IMR-90 (cell line): ENCODE measurements around the gene LIMS2. TPM values are rescaled to one million over a fixed set of nuclear protein-coding genes. Genes with fewer than 3 reads are reported as not detected.

Experiments
- ATAC-seq: fragments of 200-7000 bp; cut with Tn5 transposase; 2 replicates; pipeline ENCODE4 v1.9.1; 2020; ENCODE audit warnings: low read depth, mild to moderate bottlenecking, moderate library complexity
- BruUV-seq: library from RNA; stranded (reverse); fragments of 400-500 nt; replicated peaks from 2 replicates; lab custom pipeline; 2021; lab: Mats Ljungman, UMichigan
- CTCF ChIA-PET: fragments of 300-600 bp; formaldehyde crosslinking; extraction: SDS; loops from one replicate; lab custom pipeline; 2021; ENCODE audit warnings: antibody characterized with exemption; lab: Yijun Ruan, JAX
- POLR2A ChIA-PET: fragments of 300-600 bp; sonication (Branson Sonifier 250); formaldehyde crosslinking; loops from one replicate; lab custom pipeline; 2022; ENCODE audit warnings: antibody characterized with exemption; ENCODE audit not compliant: unreplicated experiment; lab: Charles Lee
- DNase-seq: peaks from one replicate; pipeline ENCODE4 v3.0.0; 2013
- H2AFZ ChIP-seq: replicated peaks from 2 replicates; pipeline ENCODE3; 2013; ENCODE audit warnings: low read length, mild to moderate bottlenecking; ENCODE audit not compliant: poor library complexity
- H2AK5ac ChIP-seq: 2 replicates; pipeline ENCODE4 v1.6.1; 2013; ENCODE audit warnings: low read depth, low read length, inconsistent platforms
- H2AK9ac ChIP-seq: replicated peaks from 2 replicates; pipeline ENCODE3; 2013; ENCODE audit warnings: mild to moderate bottlenecking, low read depth, low read length, moderate library complexity; ENCODE audit not compliant: poor library complexity
- H2BK120ac ChIP-seq: 2 replicates; pipeline ENCODE4 v1.6.1; 2013; ENCODE audit warnings: low read depth, low read length, inconsistent platforms
- H2BK15ac ChIP-seq: 3 replicates; pipeline ENCODE4 v1.6.1; 2013; ENCODE audit warnings: low read depth, low read length, inconsistent platforms
- H2BK20ac ChIP-seq: 2 replicates; pipeline ENCODE4 v1.6.1; 2013; ENCODE audit warnings: low read depth, mild to moderate bottlenecking, inconsistent platforms, low read length, moderate library complexity
- H2BK5ac ChIP-seq: 2 replicates; pipeline ENCODE4 v1.6.1; 2013; ENCODE audit warnings: mild to moderate bottlenecking, low read depth, low read length, inconsistent platforms; ENCODE audit not compliant: poor library complexity, severe bottlenecking
- H3K14ac ChIP-seq: replicated peaks from 2 replicates; pipeline ENCODE4 v1.6.1; 2013; ENCODE audit warnings: low read depth, low read length, inconsistent platforms
- H3K18ac ChIP-seq: 2 replicates; pipeline ENCODE4 v1.6.1; 2013; ENCODE audit warnings: low read depth, low read length, control low read depth
- H3K23ac ChIP-seq: 2 replicates; pipeline ENCODE4 v1.6.1; 2013; ENCODE audit warnings: low read depth, low read length, inconsistent platforms
- H3K27ac ChIP-seq: 2 replicates; pipeline ENCODE4 v1.5.1; 2013; ENCODE audit warnings: mild to moderate bottlenecking, control low read depth, low read length; ENCODE audit not compliant: insufficient read depth
- H3K27me3 ChIP-seq: 2 replicates; pipeline ENCODE4 v1.6.1; 2013; ENCODE audit warnings: low read length; ENCODE audit not compliant: control insufficient read depth, insufficient read depth
- H3K36me3 ChIP-seq: 2 replicates; pipeline ENCODE4 v1.6.1; 2013; ENCODE audit warnings: low read length, mixed read lengths; ENCODE audit not compliant: control insufficient read depth, insufficient read depth
- H3K4ac ChIP-seq: 2 replicates; pipeline ENCODE4 v1.6.1; 2013; ENCODE audit warnings: low read depth, low read length, inconsistent platforms
- H3K4me1 ChIP-seq: 2 replicates; pipeline ENCODE4 v1.6.1; 2013; ENCODE audit warnings: low read length, mixed read lengths; ENCODE audit not compliant: control insufficient read depth, insufficient read depth
- H3K4me2 ChIP-seq: 2 replicates; pipeline ENCODE4 v1.6.1; 2013; ENCODE audit warnings: low read depth, mild to moderate bottlenecking, control low read depth, low read length, moderate library complexity
- H3K4me3 ChIP-seq: 2 replicates; pipeline ENCODE4 v1.5.1; 2013; ENCODE audit warnings: low read depth, mild to moderate bottlenecking, control low read depth, low read length, moderate library complexity; ENCODE audit not compliant: insufficient read depth
- H3K56ac ChIP-seq: 2 replicates; pipeline ENCODE4 v1.6.1; 2013; ENCODE audit warnings: low read length, inconsistent platforms; ENCODE audit not compliant: insufficient read depth; ENCODE audit errors: extremely low read depth
- H3K79me1 ChIP-seq, 2 experiments: 2 replicates each; pipeline ENCODE4 v1.6.1; 2013; ENCODE audit warnings: low read length in 2 of 2, inconsistent platforms in 1 of 2, low read depth in 1 of 2
- H3K9ac ChIP-seq: 2 replicates; pipeline ENCODE4 v1.6.1; 2013; ENCODE audit warnings: low read depth, low read length, control low read depth
- H3K9me1 ChIP-seq: 2 replicates; pipeline ENCODE4 v1.6.1; 2013; ENCODE audit warnings: low read length, inconsistent platforms; ENCODE audit not compliant: insufficient read depth
- H3K9me3 ChIP-seq: 2 replicates; pipeline ENCODE4 v1.6.1; 2013; ENCODE audit warnings: low read length; ENCODE audit not compliant: control insufficient read depth, insufficient read depth
- H4K20me1 ChIP-seq: 2 replicates; pipeline ENCODE4 v1.6.1; 2013; ENCODE audit warnings: low read length, inconsistent platforms; ENCODE audit not compliant: insufficient read depth
- H4K5ac ChIP-seq: 2 replicates; pipeline ENCODE4 v1.6.1; 2013; ENCODE audit warnings: mild to moderate bottlenecking, low read depth, low read length, control low read depth
- H4K8ac ChIP-seq, 2 experiments: 2 replicates each; pipeline ENCODE4 v1.6.1; 2013; ENCODE audit warnings: low read depth in 2 of 2, low read length in 2 of 2, control low read depth in 1 of 2, inconsistent platforms in 1 of 2
- H4K91ac ChIP-seq: 2 replicates; pipeline ENCODE4 v1.6.1; 2013; ENCODE audit warnings: low read depth, low read length, inconsistent platforms; ENCODE audit not compliant: insufficient read depth
- MAFK ChIP-seq: IDR thresholded peaks from 2 replicates; pipeline ENCODE4 v1.6.1; 2012; ENCODE audit warnings: low read depth, low read length, improper control_type of control experiment
- RCOR1 ChIP-seq: IDR thresholded peaks from 2 replicates; pipeline ENCODE4 v1.6.1; 2012; ENCODE audit warnings: mild to moderate bottlenecking, low read length, improper control_type of control experiment; ENCODE audit not compliant: insufficient replicate concordance
- RFX5 ChIP-seq: IDR thresholded peaks from 2 replicates; pipeline ENCODE4 v1.8.0; 2012; ENCODE audit warnings: low read depth, mild to moderate bottlenecking, low read length, moderate library complexity
- USF2 ChIP-seq: fragments of 150-350 bp; IDR thresholded peaks from 2 replicates; pipeline ENCODE4 v1.6.1; 2017; ENCODE audit warnings: mild to moderate bottlenecking, antibody characterized with exemption, low read length, low read depth
- WGBS, 2 experiments: methylation state at CpG; one replicate each; pipeline versions ENCODE4 v1.1.5 to v1.1.7; 2013; ENCODE audit warnings: missing lambda C conversion rate in 2 of 2; ENCODE audit not compliant: insufficient read length in 1 of 2; ENCODE audit errors: extremely low coverage in 2 of 2; 5-methylcytosine and 5-hydroxymethylcytosine counted together
- dilution Hi-C: fragments of 300-500 bp; cut with HindIII; formaldehyde crosslinking; loops from one replicate; pipeline ENCODE4 v1.14.3; 2018; ENCODE audit warnings: low sequenced_read_pairs; ENCODE audit not compliant: unreplicated experiment
- in situ Hi-C: fragments of 300-500 bp; cut with MboI; formaldehyde crosslinking; loops from 3 replicates; pipeline ENCODE4 v1.14.3; 2019; ENCODE audit warnings: low sequenced_read_pairs, inconsistent platforms, mixed read lengths
- intact Hi-C: fragments of 100-400 bp; cut with micrococcal nuclease; formaldehyde crosslinking; loops from 2 replicates; pipeline ENCODE4 v1.10.0; 2022
- polyA plus RNA-seq, 3 experiments: library from polyadenylated mRNA; depleted of rRNA; stranded (reverse); fragments of >200 nt; gene quantifications; 2 replicates each; pipeline ENCODE4 v1.2.3, GENCODE V29; 2012; ENCODE audit warnings: low replicate concordance in 1 of 3
- total RNA-seq: library from RNA; depleted of rRNA; stranded (reverse); fragments of >200 nt; gene quantifications from 2 replicates; pipeline ENCODE4 v1.2.3, GENCODE V29; 2012

Gene LIMS2
- total and polyA plus RNA-seq, 2 of the 4 experiments (the other 2 are of a cell fraction), result 1.3 to 18.8 TPM

- H3K23ac ChIP-seq, result no peak overlapping the region
- H2BK5ac ChIP-seq, result no peak overlapping the region
- no peaks in the 10 kb centered on the region for H3K27me3 ChIP-seq
- no peak overlapping the region for H2AFZ ChIP-seq
- no TSS peak for BruUV-seq
- H3K4ac ChIP-seq, result no peak overlapping the region
- H3K4me2 ChIP-seq, result no peak overlapping the region
- no peak overlapping the region for H2BK15ac ChIP-seq
- H2BK20ac ChIP-seq, result no peak overlapping the region
- ChIA-PET CTCF (no interaction called here), POLR2A (no interaction called here)
- H3K18ac ChIP-seq, result no peak overlapping the region
- no peak overlapping the region; the same call in 1 of the 2 replicates for H2AK5ac ChIP-seq
- H4K5ac ChIP-seq, result no peak overlapping the region
- peaks cover 14% of the 10 kb centered on the region for H3K4me1 ChIP-seq
- no peak overlapping the region for H3K4me3 ChIP-seq
- H3K79me1 ChIP-seq, result peaks cover 19 to 64% of the 10 kb centered on the region in 2 experiments
- TF ChIP-seq MAFK, result no peak
- no peak for TF ChIP-seq RFX5
- no peak for TF ChIP-seq USF2
- no peak for TF ChIP-seq RCOR1
- H3K9me1 ChIP-seq, result peaks cover 28% of the 10 kb centered on the region
- dilution Hi-C loops (no loop called here), intact Hi-C loops (no loop called here), in situ Hi-C loops (no loop called here)
- H3K14ac ChIP-seq, result no peak overlapping the region
- no peak overlapping the region for H3K9ac ChIP-seq
- H4K20me1 ChIP-seq, result peaks cover 74% of the 10 kb centered on the region
- H3K9me3 ChIP-seq, result peaks cover 2% of the 10 kb centered on the region; the same call in 1 of the 2 replicates
- 76% methylated on average over 3 of the region's 14 CpGs; no CpG with 5 or more reads in 1 of the 2 experiments for WGBS, 2 experiments
- no peak overlapping the region for H3K56ac ChIP-seq
- no peak overlapping the region for H2AK9ac ChIP-seq
- no peak overlapping the region for H4K91ac ChIP-seq
- peaks cover 11% of the 10 kb centered on the region for H3K36me3 ChIP-seq
- no peak overlapping the region for H2BK120ac ChIP-seq
- H4K8ac ChIP-seq, result no peak overlapping the region
- H3K27ac ChIP-seq, result no peak overlapping the region
- no peak for ATAC-seq
- DNase-seq, result no peak
Measured at GRCh38 chr2:127659408-127660290, 15.7 kb downstream of the LIMS2 start.
